ENCODE measurements around the gene CXCR5.

Gene CXCR5

DNA sequence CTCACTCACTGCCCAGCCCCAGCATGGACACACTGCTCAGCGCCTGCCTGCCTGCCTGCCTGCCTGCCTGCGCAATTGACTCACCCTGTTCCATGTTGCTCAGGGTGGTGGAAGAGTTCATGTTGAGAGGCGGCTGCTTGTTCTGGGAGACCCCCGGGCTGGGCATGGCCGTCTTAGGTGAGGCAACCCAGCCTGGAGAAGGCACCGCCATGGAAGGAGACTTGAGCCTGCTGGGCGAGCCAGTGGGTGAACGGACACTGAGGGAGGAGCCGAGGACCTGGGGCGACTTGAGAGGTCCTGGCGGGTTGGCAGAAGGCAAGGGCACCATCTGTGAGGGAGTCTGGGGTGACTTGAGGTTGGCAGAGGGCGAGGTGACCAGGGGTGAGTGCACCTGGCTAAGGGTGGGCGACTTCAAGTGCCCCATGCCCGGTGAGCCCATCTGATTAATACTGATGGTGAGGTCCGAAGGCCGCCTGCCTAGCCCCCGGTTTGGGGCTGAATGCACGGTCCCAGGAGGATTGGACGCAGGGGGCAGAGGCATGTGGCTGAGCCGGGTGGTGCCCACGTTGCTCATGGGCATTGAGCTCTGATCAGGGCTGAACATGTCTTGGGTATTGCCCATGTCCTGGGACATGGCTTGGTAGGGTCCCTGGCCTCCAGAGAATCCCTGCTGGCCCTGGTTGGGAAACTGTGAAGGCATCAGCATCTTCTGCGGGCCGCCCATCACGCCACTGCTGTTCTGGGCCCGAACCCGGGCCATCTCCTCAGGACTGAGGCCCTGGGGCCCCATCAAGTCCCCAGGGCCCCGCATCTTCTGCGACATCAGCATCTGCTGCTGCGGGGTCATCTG, 17.1 kb downstream of the CXCR5 start:
- DNase-seq: no peak
- in situ Hi-C loops (cut with HindIII; ENCODE audit: low pct_ligation_motif_present, low sequenced_read_pairs): no loop called here
- TF ChIP-seq, protein P1, sequence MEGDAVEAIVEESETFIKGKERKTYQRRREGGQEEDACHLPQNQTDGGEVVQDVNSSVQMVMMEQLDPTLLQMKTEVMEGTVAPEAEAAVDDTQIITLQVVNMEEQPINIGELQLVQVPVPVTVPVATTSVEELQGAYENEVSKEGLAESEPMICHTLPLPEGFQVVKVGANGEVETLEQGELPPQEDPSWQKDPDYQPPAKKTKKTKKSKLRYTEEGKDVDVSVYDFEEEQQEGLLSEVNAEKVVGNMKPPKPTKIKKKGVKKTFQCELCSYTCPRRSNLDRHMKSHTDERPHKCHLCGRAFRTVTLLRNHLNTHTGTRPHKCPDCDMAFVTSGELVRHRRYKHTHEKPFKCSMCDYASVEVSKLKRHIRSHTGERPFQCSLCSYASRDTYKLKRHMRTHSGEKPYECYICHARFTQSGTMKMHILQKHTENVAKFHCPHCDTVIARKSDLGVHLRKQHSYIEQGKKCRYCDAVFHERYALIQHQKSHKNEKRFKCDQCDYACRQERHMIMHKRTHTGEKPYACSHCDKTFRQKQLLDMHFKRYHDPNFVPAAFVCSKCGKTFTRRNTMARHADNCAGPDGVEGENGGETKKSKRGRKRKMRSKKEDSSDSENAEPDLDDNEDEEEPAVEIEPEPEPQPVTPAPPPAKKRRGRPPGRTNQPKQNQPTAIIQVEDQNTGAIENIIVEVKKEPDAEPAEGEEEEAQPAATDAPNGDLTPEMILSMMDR (IDR thresholded peaks at IDR 0.05; ENCODE audit: low read depth, low read length, missing control alignments): no peak
- Histone ChIP-seq H3K27ac (no peak overlapping the region), H3K27me3 (replicated peaks) (no peaks in the 10 kb centered on the region), H3K4me3 (ENCODE audit: low read depth, low read length) (no peak overlapping the region), H3K36me3 (replicated peaks) (peaks cover 59% of the 10 kb centered on the region)

GRCh38 chr11:118901494-118902335, 18.0 kb downstream of the CXCR5 start:
- peaks cover 60% of the 10 kb centered on the region for H3K36me3 ChIP-seq (replicated peaks)
- TF ChIP-seq, protein P1 (IDR thresholded peaks at IDR 0.05; ENCODE audit: low read depth, low read length, missing control alignments): peak; percentile 43
- no peak for DNase-seq
- H3K27ac ChIP-seq: no peak overlapping the region
- H3K27me3 ChIP-seq (replicated peaks): no peaks in the 10 kb centered on the region
- H3K4me3 ChIP-seq (ENCODE audit: low read depth, low read length): no peak overlapping the region
- in situ Hi-C loops (cut with HindIII; ENCODE audit: low pct_ligation_motif_present, low sequenced_read_pairs): no loop called here

GRCh38 chr11:118902336-118903203, 18.9 kb downstream of the CXCR5 start:
- DNase-seq: no peak
- no peaks in the 10 kb centered on the region for H3K27me3 ChIP-seq (replicated peaks)
- H3K27ac ChIP-seq: no peak overlapping the region
- H3K4me3 ChIP-seq (ENCODE audit: low read depth, low read length): no peak overlapping the region
- in situ Hi-C loops (cut with HindIII; ENCODE audit: low pct_ligation_motif_present, low sequenced_read_pairs): no loop called here
- TF ChIP-seq, protein P1 (IDR thresholded peaks at IDR 0.05; ENCODE audit: low read depth, low read length, missing control alignments): no peak
- H3K36me3 ChIP-seq (replicated peaks): peaks cover 64% of the 10 kb centered on the region

GRCh38 chr11:118903204-118904015, 19.7 kb downstream of the CXCR5 start:
- H3K27me3 ChIP-seq (replicated peaks): no peaks in the 10 kb centered on the region
- no peak for DNase-seq
- no peak overlapping the region for H3K27ac ChIP-seq
- H3K4me3 ChIP-seq (ENCODE audit: low read depth, low read length): no peak overlapping the region
- in situ Hi-C loops (cut with HindIII; ENCODE audit: low pct_ligation_motif_present, low sequenced_read_pairs): no loop called here
- TF ChIP-seq, protein P1 (IDR thresholded peaks at IDR 0.05; ENCODE audit: low read depth, low read length, missing control alignments): no peak
- H3K36me3 ChIP-seq (replicated peaks): peaks cover 68% of the 10 kb centered on the region
